B cell (primary cell): ENCODE measurements around the gene SLC6A18. TPM values are rescaled to one million over a fixed set of nuclear protein-coding genes. Genes with fewer than 3 reads are reported as not detected.

Source experiments
- ATAC-seq: fragments of 200-7000 bp; cut with Tn5 transposase; one replicate; pipeline ENCODE4 v1.10.0; 2021; ENCODE audit warnings: low read depth, mild to moderate bottlenecking, moderate number of reproducible peaks, moderate library complexity
- CTCF ChIA-PET: fragments of 350-600 bp; sonication (Branson Sonifier 250); formaldehyde crosslinking; loops from one replicate; lab custom pipeline; 2021; ENCODE audit warnings: antibody characterized with exemption, inconsistent platforms; lab: Charles Lee
- POLR2A ChIA-PET: fragments of 350-600 bp; sonication (Branson Sonifier 250); formaldehyde crosslinking; loops from one replicate; lab custom pipeline; 2021; ENCODE audit warnings: antibody characterized with exemption; lab: Charles Lee
- DNase-seq: peaks from one replicate; pipeline ENCODE4 v3.0.0; 2013
- H2AFZ ChIP-seq: 2 replicates; pipeline ENCODE4 v1.6.1; 2012; ENCODE audit warnings: mild to moderate bottlenecking, low read depth, low read length; ENCODE audit not compliant: insufficient read depth, poor library complexity, severe bottlenecking
- H3K27ac ChIP-seq, 2 donors: 1 replicate in 1 of 2; 2 replicates in 1 of 2; pipeline ENCODE4 v1.5.1; 2012 to 2013; ENCODE audit warnings: low read length in 2 of 2, mild to moderate bottlenecking in 2 of 2, moderate library complexity in 1 of 2
- H3K27me3 ChIP-seq, 4 experiments: fragments of 200-600 bp in 1 of 4; sonication (generic) in 1 of 4; replicated peaks in 1 of 4; 1 replicate in 2 of 4; 2 replicates in 2 of 4; pipeline versions ENCODE4 v1.6.1 to v1.7.0; 2013 to 2016; ENCODE audit warnings: low read length in 3 of 4, mild to moderate bottlenecking in 2 of 4, mixed read lengths in 1 of 4, moderate library complexity in 1 of 4; ENCODE audit not compliant: insufficient read depth in 4 of 4, control insufficient read depth in 3 of 4; ENCODE audit errors: control extremely low read depth in 1 of 4
- H3K36me3 ChIP-seq, 2 experiments: replicated peaks in 1 of 2; 1 replicate in 1 of 2; 2 replicates in 1 of 2; pipeline versions ENCODE4 v1.6.1 to v1.7.1; 2013; ENCODE audit warnings: low read length in 1 of 2; ENCODE audit not compliant: insufficient read depth in 2 of 2, control insufficient read depth in 1 of 2; ENCODE audit errors: control extremely low read depth in 1 of 2, extremely low read depth in 1 of 2
- H3K4me1 ChIP-seq, 2 donors: fragments of 200-600 bp in 1 of 2; sonication (generic) in 1 of 2; 1 replicate in 1 of 2; 2 replicates in 1 of 2; pipeline versions ENCODE4 v1.5.1 to v1.6.1; 2013 to 2017; ENCODE audit warnings: low read length in 2 of 2; ENCODE audit not compliant: control insufficient read depth in 2 of 2, insufficient read depth in 2 of 2
- H3K4me2 ChIP-seq: replicated peaks from 2 replicates; pipeline ENCODE3; 2012; ENCODE audit warnings: mild to moderate bottlenecking, low read depth, low read length; ENCODE audit not compliant: poor library complexity, severe bottlenecking
- H3K4me3 ChIP-seq, 5 experiments: fragments of 200-600 bp in 1 of 5; sonication (generic) in 1 of 5; 1 replicate in 3 of 5; 2 replicates in 2 of 5; pipeline versions ENCODE4 v1.5.1 to v1.7.0; 2011 to 2016; ENCODE audit warnings: low read length in 4 of 5, mild to moderate bottlenecking in 4 of 5, low read depth in 2 of 5, control low read depth in 1 of 5, moderate library complexity in 1 of 5; ENCODE audit not compliant: insufficient read depth in 1 of 5; ENCODE audit errors: control extremely low read depth in 1 of 5, extremely low read depth in 1 of 5
- H3K79me2 ChIP-seq: fragments of 200-600 bp; sonication (generic); one replicate; pipeline ENCODE4 v1.6.0; 2016; ENCODE audit warnings: low read length; ENCODE audit not compliant: control insufficient read depth, insufficient read depth
- H3K9ac ChIP-seq: fragments of 200-600 bp; sonication (generic); 2 replicates; pipeline ENCODE4 v1.6.1; 2017; ENCODE audit warnings: mild to moderate bottlenecking, low read length, moderate library complexity
- H3K9me3 ChIP-seq, 3 donors: one replicate each; pipeline versions ENCODE4 v1.6.1 to v1.7.1; 2013; ENCODE audit warnings: low read length in 2 of 3; ENCODE audit not compliant: control insufficient read depth in 2 of 3, insufficient read depth in 1 of 3; ENCODE audit errors: control extremely low read depth in 1 of 3
- H4K20me1 ChIP-seq: 2 replicates; pipeline ENCODE4 v1.6.0; 2012; ENCODE audit warnings: mild to moderate bottlenecking, low read length; ENCODE audit not compliant: insufficient read depth, control insufficient read depth, poor library complexity, severe bottlenecking
- H3K27ac Mint-ChIP-seq: one replicate; pipeline ENCODE4 v1.8.0; 2021; ENCODE audit warnings: mixed read lengths
- H3K27me3 Mint-ChIP-seq: one replicate; pipeline ENCODE4 v1.8.0; 2021; ENCODE audit warnings: mixed read lengths
- H3K4me1 Mint-ChIP-seq: one replicate; pipeline ENCODE4 v1.8.0; 2021; ENCODE audit warnings: mixed read lengths
- H3K4me3 Mint-ChIP-seq: one replicate; pipeline ENCODE4 v1.8.0; 2021; ENCODE audit warnings: mixed read lengths
- H3K9me3 Mint-ChIP-seq: one replicate; pipeline ENCODE4 v1.8.0; 2022; ENCODE audit warnings: mixed read lengths; ENCODE audit not compliant: insufficient read depth
- CTCF ChIP-seq: fragments of 200-600 bp; IDR thresholded peaks from one replicate; pipeline ENCODE4 v1.8.0; 2022; ENCODE audit warnings: antibody characterized with exemption, mild to moderate bottlenecking
- EZH2 ChIP-seq: IDR thresholded peaks from 2 replicates; pipeline ENCODE4 v1.6.1; 2012; ENCODE audit warnings: borderline replicate concordance, low read depth, mild to moderate bottlenecking, moderate library complexity, low read length; ENCODE audit not compliant: insufficient read depth, poor library complexity, severe bottlenecking
- WGBS: methylation state at CpG from one replicate; pipeline ENCODE4 v1.1.5; 2013; ENCODE audit warnings: missing lambda C conversion rate; ENCODE audit not compliant: insufficient coverage; 5-methylcytosine and 5-hydroxymethylcytosine counted together
- intact Hi-C: fragments of 100-400 bp; cut with micrococcal nuclease; formaldehyde crosslinking; loops from one replicate; pipeline ENCODE4 v1.10.0; 2022
- polyA plus RNA-seq: library from polyadenylated mRNA; depleted of rRNA; stranded (reverse); fragments of >200 nt; gene quantifications from 2 replicates; pipeline ENCODE4 v1.2.3, GENCODE V29; 2012
- total RNA-seq, 2 donors: library from RNA; stranded (reverse); fragments of 120-200 nt in 1 of 2; gene quantifications; 1 replicate in 1 of 2; 2 replicates in 1 of 2; pipeline versions ENCODE4 v1.2.3 to v1.2.4, GENCODE V29; 2013 to 2022

The SLC6A18 gene
- total and polyA plus RNA-seq, 2 donors (not counting 1 experiment from before 2014, with no cell fraction given), result not detected

- CTCF ChIA-PET, result no interaction called here
- intact Hi-C loops, result no loop called here
Measured at GRCh38 chr5:1222621-1223277, 2.4 kb upstream of the SLC6A18 start.

GRCh38 chr5:1223278-1223670, 1.9 kb upstream of the SLC6A18 start:
- WGBS, result 95% methylated on average over 12 of the region's 12 CpGs
- DNase-seq, result no peak
- no peaks in the 10 kb centered on the region for H4K20me1 ChIP-seq

More at GRCh38 chr5:1222621-1223277, 2.4 kb upstream of the SLC6A18 start:
- Histone ChIP-seq H3K36me3 (no peaks in the 10 kb centered on the region), H3K9ac (no peak overlapping the region), H3K9me3 (no peaks in the 10 kb centered on the region), H2AFZ (no peak overlapping the region), H3K4me2 (no peak overlapping the region), H3K79me2 (no peaks in the 10 kb centered on the region), H3K4me3 (no peak overlapping the region), H3K4me1 (no peaks in the 10 kb centered on the region), H4K20me1 (no peaks in the 10 kb centered on the region), H3K27ac (no peak overlapping the region), H3K27me3 (no peaks in the 10 kb centered on the region)
- Mint-ChIP-seq H3K4me3 (no peak overlapping the region), H3K27me3 (peaks cover 6% of the 10 kb centered on the region), H3K9me3 (no peaks in the 10 kb centered on the region), H3K27ac (no peak overlapping the region), H3K4me1 (no peaks in the 10 kb centered on the region)
- POLR2A ChIA-PET, result no interaction called here
- 93% methylated on average over 27 of the region's 27 CpGs for WGBS
- TF ChIP-seq CTCF, result no peak
- no peak for TF ChIP-seq EZH2
- ATAC-seq (no peak), DNase-seq (no peak)

More at GRCh38 chr5:1223278-1223670, 1.9 kb upstream of the SLC6A18 start:
- no peak overlapping the region for H3K27ac ChIP-seq
- no peaks in the 10 kb centered on the region for H3K79me2 ChIP-seq
- H3K4me1 Mint-ChIP-seq, result no peaks in the 10 kb centered on the region
- no peaks in the 10 kb centered on the region for H3K27me3 ChIP-seq
- H3K27me3 Mint-ChIP-seq, result peaks cover 6% of the 10 kb centered on the region
- H3K36me3 ChIP-seq, result no peaks in the 10 kb centered on the region
- H3K4me2 ChIP-seq, result no peak overlapping the region
- no peak overlapping the region for H3K9ac ChIP-seq
- no peak overlapping the region for H3K4me3 Mint-ChIP-seq
- no peak for ATAC-seq
- POLR2A ChIA-PET, result no interaction called here
- no peaks in the 10 kb centered on the region for H3K9me3 ChIP-seq
- intact Hi-C loops, result no loop called here
- no peak for TF ChIP-seq EZH2
- TF ChIP-seq CTCF, result no peak
- no peak overlapping the region for H3K27ac Mint-ChIP-seq
- CTCF ChIA-PET, result no interaction called here
- H3K4me3 ChIP-seq, result no peak overlapping the region
- no peak overlapping the region for H2AFZ ChIP-seq
- no peaks in the 10 kb centered on the region for H3K9me3 Mint-ChIP-seq
- H3K4me1 ChIP-seq, result no peaks in the 10 kb centered on the region
